IMR-90 (cell line): ENCODE measurements around the gene SLC30A1. TPM values are rescaled to one million over a fixed set of nuclear protein-coding genes. Genes with fewer than 3 reads are reported as not detected.

Source experiments
- ATAC-seq: fragments of 200-7000 bp; cut with Tn5 transposase; 2 replicates; pipeline ENCODE4 v1.9.1; 2020; ENCODE audit warnings: low read depth, mild to moderate bottlenecking, moderate library complexity
- BruUV-seq: library from RNA; stranded (reverse); fragments of 400-500 nt; replicated peaks from 2 replicates; lab custom pipeline; 2021; lab: Mats Ljungman, UMichigan
- CTCF ChIA-PET: fragments of 300-600 bp; formaldehyde crosslinking; extraction: SDS; loops from one replicate; lab custom pipeline; 2021; ENCODE audit warnings: antibody characterized with exemption; lab: Yijun Ruan, JAX
- POLR2A ChIA-PET: fragments of 300-600 bp; sonication (Branson Sonifier 250); formaldehyde crosslinking; loops from one replicate; lab custom pipeline; 2022; ENCODE audit warnings: antibody characterized with exemption; ENCODE audit not compliant: unreplicated experiment; lab: Charles Lee
- DNase-seq: peaks from one replicate; pipeline ENCODE4 v3.0.0; 2013
- H2AFZ ChIP-seq: replicated peaks from 2 replicates; pipeline ENCODE3; 2013; ENCODE audit warnings: low read length, mild to moderate bottlenecking; ENCODE audit not compliant: poor library complexity
- H2AK5ac ChIP-seq: 2 replicates; pipeline ENCODE4 v1.6.1; 2013; ENCODE audit warnings: low read depth, low read length, inconsistent platforms
- H2AK9ac ChIP-seq: replicated peaks from 2 replicates; pipeline ENCODE3; 2013; ENCODE audit warnings: mild to moderate bottlenecking, low read depth, low read length, moderate library complexity; ENCODE audit not compliant: poor library complexity
- H2BK120ac ChIP-seq: 2 replicates; pipeline ENCODE4 v1.6.1; 2013; ENCODE audit warnings: low read depth, low read length, inconsistent platforms
- H2BK15ac ChIP-seq: 3 replicates; pipeline ENCODE4 v1.6.1; 2013; ENCODE audit warnings: low read depth, low read length, inconsistent platforms
- H2BK20ac ChIP-seq: 2 replicates; pipeline ENCODE4 v1.6.1; 2013; ENCODE audit warnings: low read depth, mild to moderate bottlenecking, inconsistent platforms, low read length, moderate library complexity
- H2BK5ac ChIP-seq: 2 replicates; pipeline ENCODE4 v1.6.1; 2013; ENCODE audit warnings: mild to moderate bottlenecking, low read depth, low read length, inconsistent platforms; ENCODE audit not compliant: poor library complexity, severe bottlenecking
- H3K14ac ChIP-seq: replicated peaks from 2 replicates; pipeline ENCODE4 v1.6.1; 2013; ENCODE audit warnings: low read depth, low read length, inconsistent platforms
- H3K18ac ChIP-seq: 2 replicates; pipeline ENCODE4 v1.6.1; 2013; ENCODE audit warnings: low read depth, low read length, control low read depth
- H3K23ac ChIP-seq: 2 replicates; pipeline ENCODE4 v1.6.1; 2013; ENCODE audit warnings: low read depth, low read length, inconsistent platforms
- H3K27ac ChIP-seq: 2 replicates; pipeline ENCODE4 v1.5.1; 2013; ENCODE audit warnings: mild to moderate bottlenecking, control low read depth, low read length; ENCODE audit not compliant: insufficient read depth
- H3K27me3 ChIP-seq: 2 replicates; pipeline ENCODE4 v1.6.1; 2013; ENCODE audit warnings: low read length; ENCODE audit not compliant: control insufficient read depth, insufficient read depth
- H3K36me3 ChIP-seq: 2 replicates; pipeline ENCODE4 v1.6.1; 2013; ENCODE audit warnings: low read length, mixed read lengths; ENCODE audit not compliant: control insufficient read depth, insufficient read depth
- H3K4ac ChIP-seq: 2 replicates; pipeline ENCODE4 v1.6.1; 2013; ENCODE audit warnings: low read depth, low read length, inconsistent platforms
- H3K4me1 ChIP-seq: 2 replicates; pipeline ENCODE4 v1.6.1; 2013; ENCODE audit warnings: low read length, mixed read lengths; ENCODE audit not compliant: control insufficient read depth, insufficient read depth
- H3K4me2 ChIP-seq: 2 replicates; pipeline ENCODE4 v1.6.1; 2013; ENCODE audit warnings: low read depth, mild to moderate bottlenecking, control low read depth, low read length, moderate library complexity
- H3K4me3 ChIP-seq: 2 replicates; pipeline ENCODE4 v1.5.1; 2013; ENCODE audit warnings: low read depth, mild to moderate bottlenecking, control low read depth, low read length, moderate library complexity; ENCODE audit not compliant: insufficient read depth
- H3K56ac ChIP-seq: 2 replicates; pipeline ENCODE4 v1.6.1; 2013; ENCODE audit warnings: low read length, inconsistent platforms; ENCODE audit not compliant: insufficient read depth; ENCODE audit errors: extremely low read depth
- H3K79me1 ChIP-seq, 2 experiments: 2 replicates each; pipeline ENCODE4 v1.6.1; 2013; ENCODE audit warnings: low read length in 2 of 2, inconsistent platforms in 1 of 2, low read depth in 1 of 2
- H3K9ac ChIP-seq: 2 replicates; pipeline ENCODE4 v1.6.1; 2013; ENCODE audit warnings: low read depth, low read length, control low read depth
- H3K9me1 ChIP-seq: 2 replicates; pipeline ENCODE4 v1.6.1; 2013; ENCODE audit warnings: low read length, inconsistent platforms; ENCODE audit not compliant: insufficient read depth
- H3K9me3 ChIP-seq: 2 replicates; pipeline ENCODE4 v1.6.1; 2013; ENCODE audit warnings: low read length; ENCODE audit not compliant: control insufficient read depth, insufficient read depth
- H4K20me1 ChIP-seq: 2 replicates; pipeline ENCODE4 v1.6.1; 2013; ENCODE audit warnings: low read length, inconsistent platforms; ENCODE audit not compliant: insufficient read depth
- H4K5ac ChIP-seq: 2 replicates; pipeline ENCODE4 v1.6.1; 2013; ENCODE audit warnings: mild to moderate bottlenecking, low read depth, low read length, control low read depth
- H4K8ac ChIP-seq, 2 experiments: 2 replicates each; pipeline ENCODE4 v1.6.1; 2013; ENCODE audit warnings: low read depth in 2 of 2, low read length in 2 of 2, control low read depth in 1 of 2, inconsistent platforms in 1 of 2
- H4K91ac ChIP-seq: 2 replicates; pipeline ENCODE4 v1.6.1; 2013; ENCODE audit warnings: low read depth, low read length, inconsistent platforms; ENCODE audit not compliant: insufficient read depth
- BHLHE40 ChIP-seq: fragments of 150-350 bp; IDR thresholded peaks from 2 replicates; pipeline ENCODE4 v1.6.1; 2016; ENCODE audit warnings: mild to moderate bottlenecking, low read depth, low read length
- CEBPB ChIP-seq: IDR thresholded peaks from 2 replicates; pipeline ENCODE4 v1.6.1; 2012; ENCODE audit warnings: low read depth, low read length, improper control_type of control experiment
- CHD1 ChIP-seq: IDR thresholded peaks from 2 replicates; pipeline ENCODE4 v1.6.1; 2012; ENCODE audit warnings: low read depth, low read length, improper control_type of control experiment
- FOS ChIP-seq: fragments of 150-350 bp; IDR thresholded peaks from 2 replicates; pipeline ENCODE4 v1.6.1; 2016; ENCODE audit warnings: low read depth, low read length
- MAFK ChIP-seq: IDR thresholded peaks from 2 replicates; pipeline ENCODE4 v1.6.1; 2012; ENCODE audit warnings: low read depth, low read length, improper control_type of control experiment
- MAZ ChIP-seq: IDR thresholded peaks from 2 replicates; pipeline ENCODE4 v1.6.1; 2012; ENCODE audit warnings: low read depth, mild to moderate bottlenecking, low read length, improper control_type of control experiment, moderate library complexity, borderline replicate concordance
- MXI1 ChIP-seq: IDR thresholded peaks from 2 replicates; pipeline ENCODE4 v1.6.1; 2012; ENCODE audit warnings: low read depth, mild to moderate bottlenecking, low read length, moderate library complexity, borderline replicate concordance
- NFE2L2 ChIP-seq: fragments of 150-350 bp; IDR thresholded peaks from 2 replicates; pipeline ENCODE4 v1.6.1; 2016; ENCODE audit warnings: low read depth, mild to moderate bottlenecking, low read length
- POLR2A ChIP-seq: IDR thresholded peaks from 2 replicates; pipeline ENCODE4 v1.6.1; 2012; ENCODE audit warnings: mild to moderate bottlenecking, low read depth, low read length
- RAD21 ChIP-seq: IDR thresholded peaks from 2 replicates; pipeline ENCODE4 v1.6.1; 2012; ENCODE audit warnings: low read length, improper control_type of control experiment
- RCOR1 ChIP-seq: IDR thresholded peaks from 2 replicates; pipeline ENCODE4 v1.6.1; 2012; ENCODE audit warnings: mild to moderate bottlenecking, low read length, improper control_type of control experiment; ENCODE audit not compliant: insufficient replicate concordance
- RFX5 ChIP-seq: IDR thresholded peaks from 2 replicates; pipeline ENCODE4 v1.8.0; 2012; ENCODE audit warnings: low read depth, mild to moderate bottlenecking, low read length, moderate library complexity
- SMC3 ChIP-seq: fragments of 150-350 bp; IDR thresholded peaks from 2 replicates; pipeline ENCODE4 v1.6.1; 2016; ENCODE audit warnings: low read depth, mild to moderate bottlenecking, antibody characterized with exemption, low read length, moderate library complexity
- WGBS, 2 experiments: methylation state at CpG; one replicate each; pipeline versions ENCODE4 v1.1.5 to v1.1.7; 2013; ENCODE audit warnings: missing lambda C conversion rate in 2 of 2; ENCODE audit not compliant: insufficient read length in 1 of 2; ENCODE audit errors: extremely low coverage in 2 of 2; 5-methylcytosine and 5-hydroxymethylcytosine counted together
- dilution Hi-C: fragments of 300-500 bp; cut with HindIII; formaldehyde crosslinking; loops from one replicate; pipeline ENCODE4 v1.14.3; 2018; ENCODE audit warnings: low sequenced_read_pairs; ENCODE audit not compliant: unreplicated experiment
- in situ Hi-C: fragments of 300-500 bp; cut with MboI; formaldehyde crosslinking; loops from 3 replicates; pipeline ENCODE4 v1.14.3; 2019; ENCODE audit warnings: low sequenced_read_pairs, inconsistent platforms, mixed read lengths
- intact Hi-C: fragments of 100-400 bp; cut with micrococcal nuclease; formaldehyde crosslinking; loops from 2 replicates; pipeline ENCODE4 v1.10.0; 2022
- polyA plus RNA-seq, 3 experiments: library from polyadenylated mRNA; depleted of rRNA; stranded (reverse); fragments of >200 nt; gene quantifications; 2 replicates each; pipeline ENCODE4 v1.2.3, GENCODE V29; 2012; ENCODE audit warnings: low replicate concordance in 1 of 3
- total RNA-seq: library from RNA; depleted of rRNA; stranded (reverse); fragments of >200 nt; gene quantifications from 2 replicates; pipeline ENCODE4 v1.2.3, GENCODE V29; 2012
- TF ChIP-seq, protein P1 (sequence below): fragments of 150-350 bp; IDR thresholded peaks from 2 replicates; pipeline ENCODE4 v1.6.1; 2017; ENCODE audit warnings: mild to moderate bottlenecking, antibody characterized with exemption, low read length, low read depth
- TF ChIP-seq, protein P2 (sequence below): conservative IDR thresholded peaks from 2 replicates; pipeline ENCODE4 v1.5.1; 2012; ENCODE audit warnings: mild to moderate bottlenecking, low read depth, low read length, improper control_type of control experiment
- TF ChIP-seq, protein P3 (sequence below): fragments of 150-350 bp; IDR thresholded peaks from 2 replicates; pipeline ENCODE4 v1.6.1; 2016; ENCODE audit warnings: low read depth, mild to moderate bottlenecking, low read length, moderate library complexity, borderline replicate concordance

The SLC30A1 gene
- total and polyA plus RNA-seq, 2 of the 4 experiments (the other 2 are of a cell fraction), result 5.4 to 8.4 TPM

DNA sequence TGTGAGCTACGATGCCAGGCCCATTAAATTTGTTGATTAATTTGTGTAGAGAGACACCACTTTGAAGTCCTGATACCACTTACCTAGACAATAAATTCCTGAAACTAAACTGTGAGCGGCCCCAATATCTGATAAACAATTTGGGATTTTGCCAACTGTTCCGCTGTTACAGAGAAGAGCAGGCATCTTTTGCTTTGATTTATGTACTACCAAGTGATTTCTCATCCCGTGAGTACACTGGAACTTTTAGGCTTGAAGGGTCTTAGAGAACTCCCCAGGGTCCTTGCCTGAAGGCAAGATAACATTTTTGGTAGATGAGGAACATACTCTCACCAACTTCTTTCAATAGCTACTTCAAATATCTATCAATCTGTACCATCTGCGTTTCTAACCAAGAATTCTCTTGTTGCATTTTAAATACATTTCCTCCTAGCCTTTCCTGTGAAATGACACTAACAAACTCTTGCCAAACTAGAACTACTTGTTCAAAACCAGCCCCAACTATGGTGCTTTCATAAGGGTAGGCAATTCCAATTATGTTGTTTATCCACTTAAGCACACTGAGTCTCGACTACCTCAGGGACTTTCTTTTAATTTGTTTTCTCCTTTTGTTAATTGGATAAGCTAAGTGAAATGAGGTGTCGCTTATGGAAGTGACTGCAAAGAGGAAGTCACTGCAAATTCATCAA, 23.2 kb upstream of the SLC30A1 start:
- BruUV-seq, result no TSS peak
- TF ChIP-seq NFE2L2 (no peak), BHLHE40 (no peak), CEBPB (no peak), FOS (no peak), RFX5 (no peak), MAFK (no peak), RCOR1 (no peak), MXI1 (no peak), SMC3 (no peak), CHD1 (no peak), MAZ (no peak), POLR2A (no peak), RAD21 (no peak)
- TF ChIP-seq, protein P1, sequence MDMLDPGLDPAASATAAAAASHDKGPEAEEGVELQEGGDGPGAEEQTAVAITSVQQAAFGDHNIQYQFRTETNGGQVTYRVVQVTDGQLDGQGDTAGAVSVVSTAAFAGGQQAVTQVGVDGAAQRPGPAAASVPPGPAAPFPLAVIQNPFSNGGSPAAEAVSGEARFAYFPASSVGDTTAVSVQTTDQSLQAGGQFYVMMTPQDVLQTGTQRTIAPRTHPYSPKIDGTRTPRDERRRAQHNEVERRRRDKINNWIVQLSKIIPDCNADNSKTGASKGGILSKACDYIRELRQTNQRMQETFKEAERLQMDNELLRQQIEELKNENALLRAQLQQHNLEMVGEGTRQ, result no peak
- TF ChIP-seq, protein P2, sequence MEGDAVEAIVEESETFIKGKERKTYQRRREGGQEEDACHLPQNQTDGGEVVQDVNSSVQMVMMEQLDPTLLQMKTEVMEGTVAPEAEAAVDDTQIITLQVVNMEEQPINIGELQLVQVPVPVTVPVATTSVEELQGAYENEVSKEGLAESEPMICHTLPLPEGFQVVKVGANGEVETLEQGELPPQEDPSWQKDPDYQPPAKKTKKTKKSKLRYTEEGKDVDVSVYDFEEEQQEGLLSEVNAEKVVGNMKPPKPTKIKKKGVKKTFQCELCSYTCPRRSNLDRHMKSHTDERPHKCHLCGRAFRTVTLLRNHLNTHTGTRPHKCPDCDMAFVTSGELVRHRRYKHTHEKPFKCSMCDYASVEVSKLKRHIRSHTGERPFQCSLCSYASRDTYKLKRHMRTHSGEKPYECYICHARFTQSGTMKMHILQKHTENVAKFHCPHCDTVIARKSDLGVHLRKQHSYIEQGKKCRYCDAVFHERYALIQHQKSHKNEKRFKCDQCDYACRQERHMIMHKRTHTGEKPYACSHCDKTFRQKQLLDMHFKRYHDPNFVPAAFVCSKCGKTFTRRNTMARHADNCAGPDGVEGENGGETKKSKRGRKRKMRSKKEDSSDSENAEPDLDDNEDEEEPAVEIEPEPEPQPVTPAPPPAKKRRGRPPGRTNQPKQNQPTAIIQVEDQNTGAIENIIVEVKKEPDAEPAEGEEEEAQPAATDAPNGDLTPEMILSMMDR, result no peak
- TF ChIP-seq, protein P3, sequence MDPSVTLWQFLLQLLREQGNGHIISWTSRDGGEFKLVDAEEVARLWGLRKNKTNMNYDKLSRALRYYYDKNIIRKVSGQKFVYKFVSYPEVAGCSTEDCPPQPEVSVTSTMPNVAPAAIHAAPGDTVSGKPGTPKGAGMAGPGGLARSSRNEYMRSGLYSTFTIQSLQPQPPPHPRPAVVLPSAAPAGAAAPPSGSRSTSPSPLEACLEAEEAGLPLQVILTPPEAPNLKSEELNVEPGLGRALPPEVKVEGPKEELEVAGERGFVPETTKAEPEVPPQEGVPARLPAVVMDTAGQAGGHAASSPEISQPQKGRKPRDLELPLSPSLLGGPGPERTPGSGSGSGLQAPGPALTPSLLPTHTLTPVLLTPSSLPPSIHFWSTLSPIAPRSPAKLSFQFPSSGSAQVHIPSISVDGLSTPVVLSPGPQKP, result no peak
- H2AK5ac ChIP-seq, result no peak overlapping the region
- in situ Hi-C loops (no loop called here), dilution Hi-C loops (no loop called here), intact Hi-C loops (no loop called here)
- ChIA-PET CTCF (interaction anchor here (0.9 kb wide), 1 partner anchor 23 kb away, joined by 3 read pairs; the partner anchor contains the start of gene SLC30A1), POLR2A (no interaction called here)
- H3K27ac ChIP-seq, result no peak overlapping the region
- H2BK15ac ChIP-seq, result no peak overlapping the region
- H4K91ac ChIP-seq, result no peak overlapping the region
- H3K4me3 ChIP-seq, result no peak overlapping the region
- no peak for ATAC-seq
- H3K23ac ChIP-seq, result no peak overlapping the region
- H4K5ac ChIP-seq, result no peak overlapping the region
- no CpG with 5 or more reads among the region's 7 CpGs for WGBS, 2 experiments
- no peaks in the 10 kb centered on the region for H3K79me1 ChIP-seq
- no peak overlapping the region for H2BK20ac ChIP-seq
- no peak overlapping the region for H3K4ac ChIP-seq
- H4K8ac ChIP-seq, result no peak overlapping the region
- H3K4me1 ChIP-seq, result peaks cover 5% of the 10 kb centered on the region
- no peaks in the 10 kb centered on the region for H3K9me3 ChIP-seq
- H3K18ac ChIP-seq, result no peak overlapping the region
- no peak overlapping the region for H2BK120ac ChIP-seq
- no peak overlapping the region for H3K56ac ChIP-seq
- H4K20me1 ChIP-seq, result no peaks in the 10 kb centered on the region
- H3K36me3 ChIP-seq, result no peaks in the 10 kb centered on the region
- no peak overlapping the region for H3K4me2 ChIP-seq
- no peak overlapping the region for H2AK9ac ChIP-seq
- no peak overlapping the region for H2BK5ac ChIP-seq
- no peak overlapping the region for H3K14ac ChIP-seq
- DNase-seq, result no peak
- no peaks in the 10 kb centered on the region; the same call in 1 of the 2 replicates for H3K27me3 ChIP-seq
- H2AFZ ChIP-seq, result no peak overlapping the region
- H3K9ac ChIP-seq, result no peak overlapping the region
- no peaks in the 10 kb centered on the region; the same call in 1 of the 2 replicates for H3K9me1 ChIP-seq
